Measurements from ENCODE around the gene OR52N1.

OR52N1 gene

GRCh38 chr11:5791165-5791564, at the start of gene OR52N1:
Gene OR52N1, minus strand, starts transcription at chr11:5791265. Its CDS starts 2,449 bp downstream, at chr11:5788816.
- no peak for DNase-seq

DNA sequence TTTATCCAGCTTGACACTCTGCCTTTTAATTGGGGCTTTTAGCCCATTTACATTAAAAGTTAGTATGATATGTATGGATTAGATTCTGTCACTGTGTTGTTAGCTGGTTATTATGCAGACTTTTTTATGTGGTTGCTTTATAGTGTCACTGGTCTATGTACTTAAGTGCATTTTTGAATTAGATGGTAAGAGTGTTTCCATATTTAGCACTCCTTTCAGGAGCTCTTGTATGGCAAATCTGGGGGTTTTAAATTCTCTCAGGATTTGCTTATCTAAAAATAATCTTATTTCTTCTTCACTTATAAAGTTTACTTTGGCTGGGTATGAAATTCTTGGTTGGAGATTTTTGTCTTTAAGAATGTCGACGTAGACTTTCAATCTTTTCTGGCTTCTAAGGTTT, 46.6 kb upstream of the OR52N1 start:
- no peak for DNase-seq

DNA sequence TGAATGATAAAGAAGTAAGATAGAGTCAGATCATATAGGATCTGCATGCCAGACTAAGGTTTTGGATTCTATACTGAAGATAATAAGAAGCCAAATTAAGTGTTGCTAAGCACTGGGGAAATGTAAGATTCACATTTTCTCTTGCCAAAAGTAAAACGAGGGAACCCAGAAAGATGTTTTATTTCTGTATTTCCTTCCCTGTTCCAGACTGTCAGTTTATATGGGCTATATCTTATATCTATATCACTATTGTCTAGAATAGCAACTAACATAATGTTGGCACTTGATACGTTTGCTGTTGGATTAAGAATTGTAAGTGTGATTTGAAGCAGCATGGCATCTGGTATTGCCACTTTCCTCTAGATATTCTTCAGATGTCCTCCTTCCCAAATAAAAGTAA, 42.4 kb upstream of the OR52N1 start:
- no peak for DNase-seq

GRCh38 chr11:5831196-5831829, 40.2 kb upstream of the OR52N1 start:
- no peak for DNase-seq

DNA sequence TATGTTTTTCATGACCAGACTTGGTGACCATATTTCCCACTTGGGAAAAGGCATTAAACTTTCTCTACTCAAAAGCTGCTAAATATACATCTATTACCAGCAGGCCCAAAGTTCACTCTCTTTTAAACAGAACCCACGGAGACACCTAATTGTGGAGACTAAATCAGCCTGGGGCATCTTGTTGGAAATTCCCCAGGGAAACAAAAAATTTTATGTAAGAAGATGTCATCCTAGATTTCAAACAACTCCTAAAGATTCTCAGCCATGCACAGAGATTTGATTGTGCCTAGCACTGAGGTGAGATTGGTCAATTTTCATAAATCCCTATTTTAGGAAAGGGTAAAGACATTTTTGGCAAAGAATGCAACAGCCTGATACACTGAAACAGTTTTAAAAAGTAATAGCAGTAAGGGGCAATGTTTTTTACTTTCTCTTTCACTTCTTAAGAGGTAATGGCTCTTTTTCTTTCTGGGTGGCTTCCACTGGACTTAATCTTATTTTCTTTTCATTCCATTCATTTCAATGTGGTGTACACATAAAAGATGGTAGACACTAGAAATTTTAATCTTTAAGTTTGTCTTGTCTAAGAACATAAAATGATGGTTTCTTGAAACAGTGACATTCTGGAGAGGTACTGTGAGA, 27.3 kb upstream of the OR52N1 start:
- no peak for DNase-seq

DNA sequence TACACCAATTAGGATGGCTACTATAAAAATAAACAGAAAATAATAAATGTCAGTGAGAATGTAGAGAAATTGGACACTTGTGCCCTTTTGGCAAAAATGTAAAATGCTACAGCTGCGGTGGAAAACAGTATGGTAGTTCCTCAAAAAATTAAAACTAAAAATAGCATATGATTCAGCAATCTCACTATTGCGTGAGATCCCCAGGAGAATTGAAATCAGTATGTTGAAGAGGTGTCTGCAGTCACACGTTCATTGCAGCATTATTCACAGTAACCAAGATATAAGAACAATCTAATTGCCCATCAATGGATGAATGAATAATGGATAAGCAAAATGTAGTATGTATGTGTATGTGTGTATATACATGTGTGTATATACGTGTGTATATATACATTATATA, 24.5 kb upstream of the OR52N1 start:
- no peak for DNase-seq

DNA sequence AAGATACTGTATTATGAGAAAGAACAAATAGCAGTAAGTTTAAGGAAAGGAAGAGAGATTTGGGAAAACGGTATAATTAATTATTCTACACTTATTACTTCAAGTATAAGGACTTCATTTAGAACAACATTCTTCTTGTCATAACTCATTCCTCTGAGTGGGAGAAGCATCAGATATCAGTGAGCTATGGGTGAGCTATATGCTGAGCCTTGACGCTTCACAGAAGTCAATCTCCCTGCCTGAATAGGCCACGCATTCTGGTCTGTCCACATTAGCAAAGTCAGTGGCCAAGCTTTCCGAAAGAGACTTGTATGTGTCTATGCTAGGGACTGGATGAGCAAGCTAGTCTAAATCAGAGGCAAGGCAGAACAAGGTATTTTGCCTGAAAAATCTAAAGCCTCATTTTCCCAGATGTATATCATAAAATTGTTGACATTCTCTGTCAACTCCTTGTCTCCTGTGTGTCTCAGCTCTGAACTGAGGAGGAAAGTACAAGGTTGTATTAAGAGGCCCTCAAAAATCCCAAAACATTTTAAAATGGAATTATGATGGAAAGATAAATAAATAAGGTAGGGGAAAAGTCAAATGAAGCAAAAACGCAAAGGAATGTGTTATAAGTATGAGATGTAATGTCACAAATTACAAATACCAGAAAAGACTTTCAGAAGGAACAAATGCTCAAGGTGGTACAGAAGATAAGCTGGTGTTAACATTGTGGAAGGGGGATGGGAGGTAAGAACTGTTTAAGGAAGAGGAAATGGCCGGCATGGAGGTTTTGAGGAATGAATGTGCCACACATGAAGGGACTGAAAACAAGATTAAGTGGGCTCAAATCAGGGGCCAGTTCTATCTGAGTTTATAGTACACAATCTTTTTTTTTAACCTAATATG, 19.1 kb upstream of the OR52N1 start:
- DNase-seq: no peak

DNA sequence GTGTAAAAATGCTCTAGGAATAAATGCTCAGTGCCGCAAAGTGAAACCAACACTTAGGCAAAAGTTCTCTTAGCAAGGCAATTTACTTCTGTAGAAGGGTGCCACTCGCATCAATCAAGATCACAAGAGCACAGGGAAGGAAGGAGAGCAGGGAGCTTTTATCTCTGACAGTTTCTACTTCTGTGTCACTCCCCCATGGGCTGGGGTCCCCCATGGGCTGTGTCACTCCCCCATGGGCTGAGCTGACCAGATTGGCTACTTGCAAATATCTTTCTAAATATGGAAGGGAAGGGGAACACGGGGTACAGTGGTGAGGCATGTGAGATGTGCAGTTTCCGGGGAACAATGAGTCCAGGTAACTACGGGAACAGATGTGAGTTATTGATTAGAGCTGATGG, 18.1 kb upstream of the OR52N1 start:
- DNase-seq: no peak

DNA sequence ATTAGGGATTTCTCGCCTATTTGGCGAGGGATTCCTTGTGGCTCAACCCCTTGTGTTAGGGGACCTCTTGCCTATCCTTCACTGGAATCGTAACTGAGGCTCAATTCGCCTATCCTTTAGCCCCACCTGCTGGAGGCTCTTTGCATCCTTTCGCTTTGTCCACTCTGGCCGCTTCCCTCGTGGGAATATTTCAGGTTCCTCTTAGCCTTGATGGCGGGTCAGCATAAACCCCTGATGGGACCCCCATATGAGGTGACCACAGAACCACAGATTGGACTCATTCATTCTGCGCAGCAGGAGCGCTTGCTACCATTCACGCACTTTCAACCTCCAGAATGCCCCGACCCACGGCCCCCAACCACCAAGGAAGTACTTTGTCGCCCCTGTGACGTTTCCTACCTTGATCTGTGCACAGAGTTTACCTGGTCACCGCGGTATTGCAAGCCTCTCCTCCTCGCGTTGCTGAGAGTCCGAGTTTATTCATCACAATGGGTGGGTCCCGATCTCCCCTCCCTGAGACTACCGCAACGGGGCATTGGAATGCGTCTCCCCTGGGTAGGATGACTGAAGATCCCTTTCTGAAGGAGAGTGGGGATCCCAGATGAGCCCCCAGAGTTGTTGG, 17.5 kb upstream of the OR52N1 start, which contains the start of gene OR52N2:
TSS of gene OR52N2 (plus strand) at position 425 of the 622 bp plus-strand sequence. CDS start 11,412 bp downstream, outside the sequence.
- no peak for DNase-seq

DNA sequence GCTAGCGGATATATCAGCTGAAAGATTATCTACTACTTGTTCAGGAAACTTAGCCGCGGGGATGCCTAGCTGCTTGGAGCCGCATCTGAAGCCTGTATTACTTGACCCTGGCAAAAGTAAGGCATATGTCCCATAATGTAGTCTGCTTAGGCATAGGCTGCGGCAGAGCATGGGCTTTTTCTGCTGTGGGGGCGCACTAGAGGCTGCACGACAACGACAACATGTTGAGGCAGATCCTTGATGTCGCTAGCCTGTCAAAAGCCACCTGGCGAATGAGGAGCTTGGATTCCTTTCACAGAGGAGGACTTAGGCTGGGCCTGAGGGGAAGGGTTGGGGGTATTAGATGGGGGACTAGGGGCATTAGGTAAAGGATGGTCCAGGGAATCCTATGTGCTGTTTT, 16.5 kb upstream of the OR52N1 start:
- no peak for DNase-seq

DNA sequence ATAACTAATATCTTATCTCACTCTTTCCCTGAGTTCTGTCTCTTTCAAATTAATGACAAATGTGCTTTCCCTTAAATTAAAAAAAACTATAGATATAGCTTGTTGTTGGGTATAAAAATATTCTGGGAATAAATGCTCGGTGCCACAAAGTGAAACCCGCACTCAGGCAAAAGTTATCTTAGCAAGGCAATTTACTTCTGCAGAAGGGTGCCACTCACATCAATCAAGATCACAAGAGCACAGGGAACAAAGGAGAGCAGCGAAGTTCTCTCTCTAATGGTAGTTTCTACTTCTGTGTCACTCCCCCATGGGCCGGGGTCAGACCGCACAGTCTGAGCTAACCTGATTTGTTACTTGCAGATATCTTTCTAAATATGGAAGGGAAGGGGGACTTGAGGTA, 12.9 kb upstream of the OR52N1 start:
- no peak for DNase-seq

DNA sequence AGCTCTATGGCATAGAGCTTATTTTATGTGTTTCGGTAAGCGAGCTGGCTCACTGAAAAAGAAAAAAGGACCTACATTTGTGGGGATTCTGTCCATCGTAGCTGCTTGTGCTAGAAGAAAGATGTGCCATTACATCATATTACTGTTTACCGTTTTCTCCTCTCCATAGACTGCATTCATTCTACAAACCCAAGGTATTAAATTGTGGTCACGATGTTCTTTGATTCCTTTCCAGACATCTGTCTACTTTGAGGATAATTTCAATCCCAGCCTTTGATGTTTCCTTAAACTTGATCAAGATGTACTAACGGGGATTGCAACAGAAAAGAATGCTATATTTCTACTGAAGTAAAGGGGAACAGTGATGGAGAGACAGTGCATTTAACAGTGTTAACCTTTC, 5.5 kb upstream of the OR52N1 start:
- no peak for DNase-seq

GRCh38 chr11:5783255-5783654, 7.8 kb downstream of the OR52N1 start, which contains the start of gene OR52N5:
Gene OR52N5, minus strand, starts transcription at chr11:5783355. Its CDS starts 4,721 bp downstream, at chr11:5778634.
- no peak for DNase-seq

- DNase-seq: no peak
Observed at GRCh38 chr11:5767056-5767455, 24.0 kb downstream of the OR52N1 start.

DNA sequence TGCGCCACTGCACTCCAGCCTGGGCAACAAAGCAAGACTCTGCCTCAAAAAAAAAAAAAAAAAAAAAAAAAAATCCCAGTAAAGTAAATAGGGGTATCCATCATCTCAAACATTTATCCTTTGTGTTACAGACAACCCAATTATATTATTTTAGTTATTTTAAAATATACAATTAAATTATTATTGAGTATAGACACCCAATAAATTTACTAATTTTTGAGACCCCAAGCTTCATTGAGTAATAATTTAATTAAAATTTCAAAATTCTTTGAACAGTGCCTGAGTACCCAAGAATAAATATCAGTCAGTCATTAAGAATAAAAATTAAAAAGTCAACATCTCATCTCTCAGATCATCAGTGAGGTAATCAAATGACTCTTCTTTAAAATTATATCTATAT, 37.1 kb downstream of the OR52N1 start, which contains the start of gene OR52N4:
TSS of gene OR52N4 (plus strand) at position 301 of the 400 bp plus-strand sequence. CDS start 498 bp downstream, outside the sequence.
- DNase-seq: no peak

DNA sequence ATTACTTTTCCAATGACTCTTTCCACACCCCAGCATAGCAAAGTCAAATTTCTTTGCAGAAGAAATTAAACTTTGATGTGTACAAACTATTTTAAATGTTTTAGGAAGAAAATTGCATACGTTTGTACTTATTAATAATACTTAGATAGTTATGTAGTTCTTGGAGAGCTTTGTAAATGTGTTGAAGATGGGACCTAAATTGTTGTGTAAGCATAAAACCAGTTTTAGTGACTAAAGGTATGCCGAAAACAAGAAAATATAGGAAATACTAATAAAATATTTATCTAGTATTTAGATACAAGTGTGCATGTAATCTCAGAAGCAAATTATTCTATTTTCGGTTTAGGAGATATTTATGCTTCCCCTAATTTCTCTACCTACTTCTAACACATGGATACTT, 41.2 kb downstream of the OR52N1 start:
- DNase-seq: no peak

DNA sequence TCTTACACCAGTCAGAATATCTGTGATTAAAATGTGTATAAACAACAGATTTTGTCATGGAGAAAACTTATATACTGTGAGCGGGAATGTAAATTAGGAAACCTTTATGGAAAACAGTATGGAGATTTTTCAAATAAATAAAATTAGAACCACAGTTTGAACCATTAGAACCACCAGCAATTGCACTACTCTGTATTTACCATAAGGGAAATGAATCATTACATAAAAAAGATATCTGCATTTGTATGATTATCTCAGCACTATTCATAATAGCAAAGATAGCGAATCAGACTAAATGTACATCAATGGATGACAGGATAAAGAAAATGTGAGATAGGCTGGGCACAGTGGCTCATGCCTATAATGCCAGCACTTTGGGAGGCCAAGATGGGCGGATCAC, 44.5 kb downstream of the OR52N1 start:
- DNase-seq: no peak

DNA sequence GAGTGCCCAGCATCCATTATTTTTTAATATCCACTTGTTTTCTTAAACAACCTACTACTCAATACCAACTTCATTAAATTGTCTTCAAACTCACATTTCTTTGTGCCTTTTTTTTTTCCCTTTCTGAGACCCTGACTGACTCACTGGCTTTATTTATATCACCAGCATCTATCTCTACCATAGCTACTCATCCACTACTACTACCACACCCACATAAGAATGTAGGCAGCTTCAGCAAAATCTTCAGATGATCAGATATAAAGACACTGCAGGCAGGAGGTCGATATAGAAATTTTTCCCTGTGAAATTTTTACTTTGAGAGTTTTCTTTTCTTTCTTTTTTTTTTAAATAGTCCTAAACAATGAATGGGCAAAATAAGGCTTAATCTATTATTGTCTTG, 52.6 kb downstream of the OR52N1 start:
- DNase-seq: no peak

GRCh38 chr11:5737670-5738392, 53.2 kb downstream of the OR52N1 start:
- DNase-seq: no peak

DNA sequence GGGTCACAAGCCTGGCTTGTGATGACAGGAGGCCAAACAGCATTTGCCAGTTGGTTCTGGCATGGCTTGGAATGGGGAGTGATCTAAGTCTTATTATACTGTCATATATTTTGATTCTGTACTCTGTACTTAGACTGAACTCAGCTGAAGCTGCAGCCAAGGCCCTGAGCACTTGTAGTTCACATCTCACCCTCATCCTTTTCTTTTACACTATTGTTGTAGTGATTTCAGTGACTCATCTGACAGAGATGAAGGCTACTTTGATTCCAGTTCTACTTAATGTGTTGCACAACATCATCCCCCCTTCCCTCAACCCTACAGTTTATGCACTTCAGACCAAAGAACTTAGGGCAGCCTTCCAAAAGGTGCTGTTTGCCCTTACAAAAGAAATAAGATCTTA, 54.0 kb downstream of the OR52N1 start:
- DNase-seq: no peak

Measured in NCI-H510A (cell line).